ENCODE results near the gene FADS2.

FADS2 gene

DNA sequence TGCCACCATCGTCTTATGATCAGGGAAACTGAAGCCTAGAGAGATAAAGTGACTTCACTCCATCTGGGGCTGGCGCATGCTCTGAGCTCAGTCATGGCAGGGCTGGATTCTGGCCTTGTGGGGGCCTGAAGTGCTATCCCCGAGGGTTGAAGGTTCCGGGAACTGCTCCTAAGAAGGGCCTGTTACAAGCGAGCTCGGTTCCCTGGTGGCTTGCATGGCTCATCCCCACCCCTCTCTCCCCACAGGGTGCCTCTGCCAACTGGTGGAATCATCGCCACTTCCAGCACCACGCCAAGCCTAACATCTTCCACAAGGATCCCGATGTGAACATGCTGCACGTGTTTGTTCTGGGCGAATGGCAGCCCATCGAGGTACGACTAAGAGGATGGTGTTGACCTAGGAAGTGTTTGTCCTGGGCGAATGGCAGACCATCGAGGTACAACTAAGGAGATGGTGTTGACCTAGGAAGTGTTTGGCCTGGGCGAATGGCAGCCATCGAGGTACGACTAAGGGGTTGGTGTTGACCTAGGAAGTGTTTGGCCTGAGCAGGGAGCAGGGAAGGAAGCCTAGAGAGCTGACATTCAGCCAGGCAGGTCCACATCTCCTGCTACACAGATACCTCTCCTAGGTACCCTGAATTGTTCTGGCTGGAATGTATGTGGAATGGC is 19.9 kb downstream of the FADS2 start:
- DNase-seq (ENCODE audit: low read depth), result no peak

DNA sequence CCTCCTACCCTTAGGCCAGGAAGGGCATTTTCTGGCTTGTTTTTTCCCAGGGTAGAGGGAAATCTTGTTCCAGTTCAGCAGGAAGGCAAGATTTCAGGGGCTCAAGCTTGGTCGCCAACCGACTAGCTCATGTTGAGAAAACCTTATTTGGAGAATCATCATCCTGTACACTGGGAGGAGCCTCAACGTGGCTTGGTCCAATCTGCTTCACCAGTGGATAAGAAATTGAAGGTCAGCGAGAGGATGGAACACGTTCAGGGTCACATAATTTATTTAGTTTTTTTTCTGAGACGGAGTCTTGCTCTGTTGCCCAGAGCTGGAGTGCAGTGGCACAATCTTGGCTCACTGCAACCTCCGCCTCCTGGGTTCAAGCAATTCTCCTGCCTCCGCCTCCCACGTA is 20.5 kb downstream of the FADS2 start:
- DNase-seq (ENCODE audit: low read depth), result no peak

GRCh38 chr11:61850687-61851086 is 22.6 kb downstream of the FADS2 start:
- no peak for DNase-seq (ENCODE audit: low read depth)

- no peak for DNase-seq (ENCODE audit: low read depth)
Observed at GRCh38 chr11:61851113-61851899, 23.2 kb downstream of the FADS2 start.

DNA sequence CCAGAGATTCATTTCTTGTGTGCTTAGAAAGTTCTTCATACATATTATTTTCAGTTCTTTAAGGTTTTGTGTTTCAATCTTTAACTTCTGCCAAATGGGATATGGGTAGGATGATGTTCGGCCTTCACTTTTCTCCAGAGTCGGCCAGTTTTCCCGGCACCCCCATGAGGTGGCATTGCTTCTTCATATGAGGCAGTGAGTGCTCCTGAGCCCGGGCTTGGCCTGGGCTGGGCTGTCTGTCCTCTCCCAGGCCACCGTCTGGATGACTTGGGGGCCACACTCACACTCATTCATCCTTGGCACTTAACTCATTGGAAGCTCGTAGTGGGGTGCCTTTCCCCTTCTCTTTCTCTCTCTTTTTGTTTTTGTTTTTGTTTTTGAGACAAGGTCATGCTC is 23.8 kb downstream of the FADS2 start:
- DNase-seq (ENCODE audit: low read depth), result no peak

DNA sequence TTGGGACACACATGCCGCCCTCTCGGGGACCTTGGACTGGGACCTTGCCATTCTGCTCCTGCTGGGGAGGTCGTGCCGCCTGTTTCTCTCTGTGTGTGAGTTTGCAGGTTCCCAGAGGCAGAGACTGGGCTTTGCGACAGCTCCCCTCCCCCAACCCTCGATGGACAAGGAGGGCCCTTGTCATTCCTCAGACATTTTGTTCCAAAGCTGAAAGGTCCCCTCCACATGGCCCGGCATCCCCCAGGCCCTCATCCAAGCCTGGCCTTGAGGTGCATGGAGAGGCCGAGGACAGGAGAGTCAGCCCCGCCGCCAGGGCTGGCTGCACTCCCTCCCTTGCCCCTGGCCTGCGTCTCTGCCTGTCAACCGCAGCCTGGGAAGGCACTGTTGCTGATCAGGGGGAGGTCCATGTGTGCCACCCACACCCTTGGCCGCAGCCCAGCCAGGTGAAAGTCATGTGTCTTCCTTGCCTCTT is 25.6 kb downstream of the FADS2 start:
- no peak for DNase-seq (ENCODE audit: low read depth)

DNA sequence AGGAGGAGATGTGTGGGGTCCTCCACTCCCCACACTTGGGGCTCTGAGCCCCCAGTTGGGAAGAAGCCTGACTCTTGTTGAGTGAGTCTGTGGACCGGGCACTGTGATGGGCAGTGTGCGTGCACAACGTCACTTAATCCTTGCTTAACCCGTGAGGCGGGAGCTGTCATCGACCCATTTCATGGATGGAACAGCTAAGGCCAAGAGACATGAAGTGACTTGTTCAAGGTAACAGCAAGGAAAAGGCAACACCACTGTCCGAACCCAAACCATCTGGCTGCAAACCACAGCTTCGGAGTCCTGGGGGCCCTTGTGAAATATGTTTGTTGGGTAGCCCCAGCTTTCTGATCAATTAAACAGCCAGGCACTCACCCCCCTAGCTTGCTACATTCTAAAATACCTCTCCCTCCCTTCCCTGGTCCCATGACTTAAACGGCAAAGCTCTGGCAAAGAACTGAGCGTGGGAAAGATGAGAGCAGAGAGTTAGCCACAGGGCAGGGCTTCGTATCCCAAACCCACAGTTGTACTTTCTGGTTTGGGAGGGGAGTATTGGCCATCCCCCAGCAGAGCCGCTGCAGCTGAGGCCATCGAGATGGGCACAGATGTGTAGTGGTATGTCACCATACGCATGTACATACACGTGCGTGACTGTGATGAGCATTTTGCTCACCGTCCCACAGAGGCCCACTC is 26.3 kb downstream of the FADS2 start:
- DNase-seq (ENCODE audit: low read depth), result no peak

DNA sequence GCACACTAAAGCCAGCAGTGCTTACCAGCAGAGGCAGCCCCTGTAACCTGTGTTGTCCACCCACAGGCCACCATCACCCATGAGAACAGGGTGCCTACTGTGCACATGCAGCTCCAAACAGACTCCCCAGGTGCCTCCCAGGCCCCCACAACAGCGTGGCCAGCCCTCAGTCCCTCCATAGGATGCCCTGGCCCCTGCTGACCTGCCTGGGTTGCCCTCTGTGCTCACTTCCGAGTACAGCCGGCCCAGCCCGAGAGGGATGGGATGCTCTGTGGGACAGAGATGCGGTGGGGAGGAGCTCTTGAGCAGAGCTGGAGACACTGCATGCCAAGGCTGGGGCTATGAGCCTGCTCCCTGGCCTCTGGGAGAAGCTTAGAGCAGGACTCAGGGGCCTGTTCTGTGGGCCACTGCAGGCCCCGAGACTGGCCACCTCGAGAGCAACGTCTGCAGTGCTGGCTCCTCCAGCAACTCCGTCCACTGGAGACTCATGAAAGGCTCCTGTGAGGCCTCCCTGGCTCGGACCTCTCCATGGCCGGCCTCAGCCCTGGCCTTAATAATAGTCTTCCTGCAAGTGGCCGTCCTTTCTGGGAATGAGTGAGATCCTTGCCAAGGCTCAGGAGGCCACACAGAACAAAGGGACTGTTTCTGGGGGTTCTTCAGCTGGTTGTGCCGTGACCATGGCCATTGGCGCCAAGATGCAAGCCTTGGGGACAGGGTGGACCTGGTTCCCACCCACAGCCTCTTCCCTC is 27.0 kb downstream of the FADS2 start:
- DNase-seq (ENCODE audit: low read depth), result no peak

- DNase-seq (ENCODE audit: low read depth), result no peak
Observed at GRCh38 chr11:61855939-61856680, 28.0 kb downstream of the FADS2 start.

- no peak for DNase-seq (ENCODE audit: low read depth)
Observed at GRCh38 chr11:61860054-61860903, 32.2 kb downstream of the FADS2 start.

- DNase-seq (ENCODE audit: low read depth), result no peak
Observed at GRCh38 chr11:61861634-61862033, 33.5 kb downstream of the FADS2 start.

DNA sequence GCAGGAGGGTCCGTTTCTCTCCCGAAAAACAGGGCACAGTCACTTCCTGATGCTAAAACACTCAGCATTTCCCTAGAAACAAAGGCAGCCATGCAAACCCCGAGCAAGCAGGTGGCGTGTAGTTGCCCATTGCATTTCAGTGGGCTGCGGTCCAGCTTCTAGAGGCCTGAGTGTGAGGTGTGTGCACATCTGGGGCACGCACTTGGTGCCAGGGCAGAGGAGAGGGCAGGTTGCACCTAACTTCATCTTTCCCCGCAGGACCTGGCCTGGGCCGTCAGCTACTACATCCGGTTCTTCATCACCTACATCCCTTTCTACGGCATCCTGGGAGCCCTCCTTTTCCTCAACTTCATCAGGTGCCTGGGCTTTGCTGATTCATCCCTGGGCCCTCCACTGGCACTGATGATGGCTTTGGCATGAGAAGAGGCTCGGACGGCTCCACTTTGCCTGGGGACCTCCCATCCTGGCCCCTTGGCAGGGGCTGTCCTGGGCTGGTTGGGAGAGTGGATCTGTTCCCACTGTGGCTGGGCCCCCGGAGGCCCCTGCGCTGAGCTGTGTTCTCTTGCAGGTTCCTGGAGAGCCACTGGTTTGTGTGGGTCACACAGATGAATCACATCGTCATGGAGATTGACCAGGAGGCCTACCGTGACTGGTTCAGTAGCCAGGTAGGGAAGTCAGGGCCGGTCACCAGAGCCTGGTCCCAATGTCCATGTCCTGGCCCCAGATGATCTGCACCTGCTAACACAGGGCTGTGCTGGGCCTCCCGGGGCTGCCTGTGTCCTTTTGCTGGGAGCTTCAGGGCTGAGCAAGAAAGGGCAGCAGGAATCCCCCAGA is 34.8 kb downstream of the FADS2 start:
- DNase-seq (ENCODE audit: low read depth), result no peak

DNA sequence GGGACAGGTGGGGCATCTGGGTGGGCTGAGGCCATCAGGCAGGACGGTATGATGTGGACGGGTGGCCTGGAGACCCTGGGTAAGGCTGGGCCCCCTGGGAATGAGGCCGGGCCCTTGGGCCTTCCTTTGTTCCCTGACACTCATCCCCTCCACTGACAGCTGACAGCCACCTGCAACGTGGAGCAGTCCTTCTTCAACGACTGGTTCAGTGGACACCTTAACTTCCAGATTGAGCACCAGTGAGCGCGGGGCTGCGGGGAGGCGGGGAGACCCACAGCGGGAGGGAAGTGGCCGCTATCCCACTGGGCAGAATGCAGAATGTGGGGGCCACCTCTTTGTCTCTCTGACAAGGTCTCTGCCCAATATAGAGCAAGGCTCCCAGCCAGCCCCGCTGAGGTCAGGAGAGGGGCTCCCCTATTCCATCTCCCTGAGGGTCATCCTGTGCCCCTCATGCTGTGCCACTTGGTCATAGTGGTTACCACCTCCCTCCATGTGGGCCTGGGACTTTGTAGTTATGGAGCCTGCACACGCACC is 35.5 kb downstream of the FADS2 start:
- no peak for DNase-seq (ENCODE audit: low read depth)

DNA sequence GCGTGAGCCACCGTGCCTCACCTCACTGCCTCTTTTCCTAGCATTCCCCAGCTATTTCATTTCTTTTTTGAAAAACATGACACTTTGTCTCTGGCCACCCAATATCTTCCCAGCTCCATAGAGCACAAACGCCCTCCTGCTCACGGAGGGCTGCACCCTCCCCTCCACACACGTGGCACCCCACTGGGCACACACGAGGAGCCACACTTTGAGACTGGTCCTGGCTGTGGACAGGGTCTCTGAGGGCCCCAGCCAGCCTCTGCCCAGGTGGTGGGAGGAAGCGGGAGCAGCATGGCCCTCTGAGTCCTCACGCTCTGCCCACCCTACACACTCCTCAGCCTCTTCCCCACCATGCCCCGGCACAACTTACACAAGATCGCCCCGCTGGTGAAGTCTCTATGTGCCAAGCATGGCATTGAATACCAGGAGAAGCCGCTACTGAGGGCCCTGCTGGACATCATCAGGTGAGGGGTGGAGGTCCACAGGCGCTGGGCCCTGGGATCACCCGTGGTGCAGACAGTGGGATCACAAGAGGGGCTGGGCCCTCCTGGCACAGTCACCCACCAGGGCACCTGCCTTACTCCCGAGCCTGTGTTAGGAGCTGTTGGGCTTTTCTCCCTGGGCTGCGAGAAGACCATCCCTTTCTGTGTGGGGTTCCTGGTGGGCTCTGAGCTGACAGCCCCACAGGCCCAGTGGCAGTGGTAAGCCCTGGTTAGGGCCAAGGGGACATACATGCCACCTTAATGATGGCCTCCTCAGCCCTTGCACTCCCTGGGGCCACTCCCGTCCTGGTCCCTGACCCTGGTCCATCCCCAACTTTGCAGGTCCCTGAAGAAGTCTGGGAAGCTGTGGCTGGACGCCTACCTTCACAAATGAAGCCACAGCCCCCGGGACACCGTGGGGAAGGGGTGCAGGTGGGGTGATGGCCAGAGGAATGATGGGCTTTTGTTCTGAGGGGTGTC is 37.0 kb downstream of the FADS2 start:
- no peak for DNase-seq (ENCODE audit: low read depth)

DNA sequence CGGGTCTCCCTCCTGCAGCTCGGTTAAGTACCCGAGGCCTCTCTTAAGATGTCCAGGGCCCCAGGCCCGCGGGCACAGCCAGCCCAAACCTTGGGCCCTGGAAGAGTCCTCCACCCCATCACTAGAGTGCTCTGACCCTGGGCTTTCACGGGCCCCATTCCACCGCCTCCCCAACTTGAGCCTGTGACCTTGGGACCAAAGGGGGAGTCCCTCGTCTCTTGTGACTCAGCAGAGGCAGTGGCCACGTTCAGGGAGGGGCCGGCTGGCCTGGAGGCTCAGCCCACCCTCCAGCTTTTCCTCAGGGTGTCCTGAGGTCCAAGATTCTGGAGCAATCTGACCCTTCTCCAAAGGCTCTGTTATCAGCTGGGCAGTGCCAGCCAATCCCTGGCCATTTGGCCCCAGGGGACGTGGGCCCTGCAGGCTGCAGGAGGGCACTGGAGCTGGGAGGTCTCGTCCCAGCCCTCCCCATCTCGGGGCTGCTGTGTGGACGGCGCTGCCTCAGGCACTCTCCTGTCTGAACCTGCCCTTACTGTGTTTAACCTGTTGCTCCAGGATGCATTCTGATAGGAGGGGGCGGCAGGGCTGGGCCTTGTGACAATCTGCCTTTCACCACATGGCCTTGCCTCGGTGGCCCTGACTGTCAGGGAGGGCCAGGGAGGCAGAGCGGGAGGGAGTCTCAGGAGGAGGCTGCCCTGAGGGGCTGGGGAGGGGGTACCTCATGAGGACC is 38.3 kb downstream of the FADS2 start:
- no peak for DNase-seq (ENCODE audit: low read depth)

DNA sequence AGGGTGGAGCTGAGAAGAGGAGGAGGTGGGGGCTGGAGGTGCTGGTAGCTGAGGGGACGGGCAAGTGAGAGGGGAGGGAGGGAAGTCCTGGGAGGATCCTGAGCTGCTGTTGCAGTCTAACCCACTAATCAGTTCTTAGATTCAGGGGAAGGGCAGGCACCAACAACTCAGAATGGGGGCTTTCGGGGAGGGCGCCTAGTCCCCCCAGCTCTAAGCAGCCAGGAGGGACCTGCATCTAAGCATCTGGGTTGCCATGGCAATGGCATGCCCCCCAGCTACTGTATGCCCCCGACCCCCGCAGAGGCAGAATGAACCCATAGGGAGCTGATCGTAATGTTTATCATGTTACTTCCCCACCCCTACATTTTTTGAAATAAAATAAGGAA is 38.9 kb downstream of the FADS2 start:
- DNase-seq (ENCODE audit: low read depth), result no peak

- no peak for DNase-seq (ENCODE audit: low read depth)
Observed at GRCh38 chr11:61868571-61869428, 40.7 kb downstream of the FADS2 start.
